ENCODE data around the gene TMEM271. TPM values are rescaled to one million over a fixed set of nuclear protein-coding genes. Genes with fewer than 3 reads are reported as not detected.

The TMEM271 gene
- total RNA-seq, 1 donor from 2014 or later: not detected

DNA sequence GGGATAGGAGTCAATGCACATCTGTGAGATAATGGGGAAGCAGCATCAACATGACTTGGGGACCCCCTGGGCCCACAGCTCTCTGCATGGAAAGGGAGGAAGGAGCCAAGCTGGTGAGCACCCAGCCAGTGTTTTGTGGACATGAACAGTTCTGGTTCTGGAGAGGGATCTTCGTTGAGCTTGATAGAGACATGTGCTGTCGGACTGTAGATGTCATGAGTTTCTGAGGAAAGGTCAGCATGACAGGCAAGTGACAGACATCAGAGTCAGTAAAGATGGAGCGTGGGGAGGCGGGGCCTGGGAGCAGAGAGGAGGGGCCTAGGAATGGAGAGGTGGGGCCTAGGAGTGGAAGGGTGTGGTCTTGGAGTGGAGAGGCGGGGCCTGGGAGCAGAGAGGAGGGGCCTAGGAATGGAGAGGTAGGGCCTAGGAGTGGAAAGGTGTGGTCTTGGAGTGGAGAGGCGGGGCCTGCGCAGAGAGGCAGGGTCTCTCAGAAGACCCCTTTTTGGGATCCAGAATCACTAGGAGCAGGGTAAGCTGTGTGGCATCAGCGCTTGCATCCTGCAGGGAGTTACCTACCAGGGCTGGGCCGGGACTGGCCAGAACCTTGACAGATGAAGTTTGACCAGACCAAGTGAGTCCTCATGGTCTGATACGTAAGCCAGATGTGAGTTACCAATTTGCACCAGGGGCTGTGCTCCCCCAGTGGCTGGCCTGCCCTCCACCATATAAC, 43.3 kb downstream of the TMEM271 start:
- Histone ChIP-seq H3K9me3 (no peaks in the 10 kb centered on the region), H3K4me1 (no peaks in the 10 kb centered on the region), H3K4me3 (no peak overlapping the region), H3K27ac (no peak overlapping the region), H3K36me3 (peaks cover 76% of the 10 kb centered on the region), H3K27me3 (no peaks in the 10 kb centered on the region)
- TF ChIP-seq, protein P1, sequence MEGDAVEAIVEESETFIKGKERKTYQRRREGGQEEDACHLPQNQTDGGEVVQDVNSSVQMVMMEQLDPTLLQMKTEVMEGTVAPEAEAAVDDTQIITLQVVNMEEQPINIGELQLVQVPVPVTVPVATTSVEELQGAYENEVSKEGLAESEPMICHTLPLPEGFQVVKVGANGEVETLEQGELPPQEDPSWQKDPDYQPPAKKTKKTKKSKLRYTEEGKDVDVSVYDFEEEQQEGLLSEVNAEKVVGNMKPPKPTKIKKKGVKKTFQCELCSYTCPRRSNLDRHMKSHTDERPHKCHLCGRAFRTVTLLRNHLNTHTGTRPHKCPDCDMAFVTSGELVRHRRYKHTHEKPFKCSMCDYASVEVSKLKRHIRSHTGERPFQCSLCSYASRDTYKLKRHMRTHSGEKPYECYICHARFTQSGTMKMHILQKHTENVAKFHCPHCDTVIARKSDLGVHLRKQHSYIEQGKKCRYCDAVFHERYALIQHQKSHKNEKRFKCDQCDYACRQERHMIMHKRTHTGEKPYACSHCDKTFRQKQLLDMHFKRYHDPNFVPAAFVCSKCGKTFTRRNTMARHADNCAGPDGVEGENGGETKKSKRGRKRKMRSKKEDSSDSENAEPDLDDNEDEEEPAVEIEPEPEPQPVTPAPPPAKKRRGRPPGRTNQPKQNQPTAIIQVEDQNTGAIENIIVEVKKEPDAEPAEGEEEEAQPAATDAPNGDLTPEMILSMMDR (IDR thresholded peaks at IDR 0.05): no peak
- ATAC-seq: peak; percentile 19
- no peak for DNase-seq
- intact Hi-C loops (cut with DNase I): no loop called here

DNA sequence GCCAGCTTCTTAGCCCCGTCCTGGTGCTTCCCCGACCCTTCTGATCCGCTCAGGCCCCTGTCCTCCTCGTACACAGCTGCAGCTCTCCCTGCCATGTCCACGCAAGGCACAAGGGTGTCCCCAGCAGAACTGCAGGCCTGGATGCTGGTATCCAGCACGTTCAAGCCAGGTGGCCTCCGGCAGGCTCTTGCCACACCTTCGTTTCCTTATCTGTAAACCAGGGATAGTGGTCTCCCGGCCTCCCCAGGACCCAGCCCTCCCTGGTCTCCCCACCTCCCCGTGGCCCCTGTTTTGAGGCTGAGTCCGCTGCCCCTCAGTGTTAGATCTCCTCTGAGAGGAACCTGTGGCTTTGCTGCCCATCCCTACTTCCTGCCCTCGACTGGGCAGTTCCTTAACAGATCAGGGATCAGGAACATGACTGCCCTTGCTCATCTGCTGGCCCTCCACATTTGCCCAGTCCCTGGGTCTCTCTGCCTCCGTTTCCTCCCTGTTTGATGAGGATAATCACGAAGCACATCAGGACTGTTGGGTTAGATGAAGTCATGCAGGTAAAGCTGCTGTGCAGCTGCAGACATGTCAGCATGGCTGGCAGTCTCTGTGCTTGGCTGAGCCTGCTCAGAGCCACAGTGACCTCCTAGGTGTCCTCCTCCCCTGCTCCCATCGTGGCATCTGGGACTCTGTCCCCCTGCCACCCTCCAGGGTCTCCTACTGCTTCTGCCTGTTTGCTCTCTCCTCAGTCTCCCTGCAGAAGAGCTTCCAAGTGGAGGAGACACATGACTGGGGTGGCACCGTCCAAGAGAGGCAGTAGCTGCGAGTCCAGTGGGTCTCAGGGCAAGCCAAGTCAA, 44.2 kb downstream of the TMEM271 start:
- intact Hi-C loops (cut with DNase I): no loop called here
- ATAC-seq: no peak
- peaks cover 76% of the 10 kb centered on the region for H3K36me3 ChIP-seq
- no peaks in the 10 kb centered on the region for H3K27me3 ChIP-seq
- H3K9me3 ChIP-seq: no peaks in the 10 kb centered on the region
- no peak overlapping the region for H3K4me3 ChIP-seq
- no peak for DNase-seq
- H3K27ac ChIP-seq: no peak overlapping the region
- no peaks in the 10 kb centered on the region for H3K4me1 ChIP-seq
- TF ChIP-seq, protein P1 (IDR thresholded peaks at IDR 0.05): no peak

DNA sequence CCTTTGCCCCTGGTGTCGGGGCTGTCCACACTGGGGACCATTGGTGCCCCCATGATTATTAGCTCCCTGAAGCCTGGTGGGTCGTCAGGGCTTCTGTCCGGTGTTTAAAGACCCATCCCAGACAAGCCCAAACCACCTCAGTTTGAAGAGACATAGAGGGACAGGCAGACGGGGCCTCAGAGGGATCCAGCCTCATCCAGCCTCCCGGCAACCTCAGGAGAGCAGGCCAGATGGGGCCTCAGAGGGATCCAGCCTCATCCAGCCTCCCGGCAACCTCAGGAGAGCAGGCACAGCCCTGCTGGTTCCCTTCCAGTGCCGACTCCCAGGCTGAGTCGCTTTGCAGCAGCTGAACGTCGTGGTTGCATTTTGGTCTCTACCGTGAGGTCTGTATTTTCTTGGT, 45.0 kb downstream of the TMEM271 start:
- ATAC-seq: no peak
- H3K27ac ChIP-seq: no peak overlapping the region
- H3K4me3 ChIP-seq: no peak overlapping the region
- H3K9me3 ChIP-seq: no peaks in the 10 kb centered on the region
- peaks cover 75% of the 10 kb centered on the region for H3K36me3 ChIP-seq
- intact Hi-C loops (cut with DNase I): no loop called here
- no peak for DNase-seq
- TF ChIP-seq, protein P1 (IDR thresholded peaks at IDR 0.05): no peak
- H3K27me3 ChIP-seq: no peaks in the 10 kb centered on the region
- no peaks in the 10 kb centered on the region for H3K4me1 ChIP-seq

DNA sequence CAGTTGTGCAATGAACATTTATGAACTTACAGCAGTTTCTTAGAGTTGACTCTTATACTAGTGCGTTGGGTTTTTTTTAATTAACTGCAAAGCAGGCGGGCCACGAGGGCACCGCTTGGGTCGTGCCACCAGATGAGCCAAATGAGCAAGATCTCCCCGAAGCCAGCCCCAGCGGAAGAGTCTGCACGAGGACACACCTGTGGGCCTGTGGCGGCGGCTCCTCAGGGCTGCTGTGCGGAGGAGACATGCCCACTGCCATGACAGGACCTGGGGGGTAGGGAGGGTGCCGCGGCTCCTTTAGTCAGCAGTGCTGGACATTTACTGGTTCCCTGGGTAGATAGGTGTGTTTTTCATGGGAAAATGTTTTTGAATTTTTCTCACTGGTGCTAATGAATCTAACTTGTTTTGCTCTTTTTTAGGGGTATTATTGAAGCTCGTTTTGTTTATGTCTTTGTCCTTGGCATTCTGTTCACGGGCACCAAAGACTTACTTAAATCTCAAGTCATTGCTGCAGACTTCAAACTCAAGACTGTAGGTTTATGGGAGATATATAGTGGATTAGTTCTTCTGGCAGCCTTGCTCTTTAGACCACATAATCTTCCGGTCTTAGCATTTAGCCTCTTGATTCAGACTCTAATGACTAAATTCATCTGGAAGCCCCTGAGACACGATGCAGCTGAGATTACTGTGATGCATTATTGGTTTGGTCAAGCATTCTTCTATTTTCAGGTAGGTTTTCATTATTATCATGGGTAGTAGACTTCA, 45.9 kb downstream of the TMEM271 start:
- no peaks in the 10 kb centered on the region for H3K9me3 ChIP-seq
- intact Hi-C loops (cut with DNase I): no loop called here
- H3K4me1 ChIP-seq: no peaks in the 10 kb centered on the region
- ATAC-seq (no peak), DNase-seq (no peak)
- H3K36me3 ChIP-seq: peaks cover 83% of the 10 kb centered on the region
- H3K4me3 ChIP-seq: no peak overlapping the region
- no peaks in the 10 kb centered on the region for H3K27me3 ChIP-seq
- no peak overlapping the region for H3K27ac ChIP-seq
- TF ChIP-seq, protein P1 (IDR thresholded peaks at IDR 0.05): no peak

DNA sequence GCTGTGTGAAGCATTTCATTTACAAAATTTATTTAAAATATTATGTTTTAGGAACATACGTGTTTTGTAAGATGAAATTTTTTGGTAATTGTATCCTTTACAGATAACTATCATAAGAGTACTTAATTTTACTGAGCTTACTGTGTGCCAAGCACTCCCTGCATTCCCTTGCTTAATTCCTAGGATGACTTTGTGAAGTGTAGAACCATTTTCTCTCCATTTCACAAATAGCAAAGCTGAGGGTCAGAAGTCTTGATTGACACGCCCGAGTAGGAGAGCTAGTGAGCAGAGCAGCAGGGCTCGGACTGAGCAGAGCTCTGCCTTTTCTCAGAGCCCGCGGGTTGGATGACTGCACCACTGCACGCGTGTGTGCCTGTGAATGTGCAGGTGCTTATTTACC, 46.5 kb downstream of the TMEM271 start:
- TF ChIP-seq, protein P1 (IDR thresholded peaks at IDR 0.05): no peak

More for the DNA sequence above, 46.5 kb downstream of the TMEM271 start:
- Histone ChIP-seq H3K4me1 (no peaks in the 10 kb centered on the region), H3K9me3 (no peaks in the 10 kb centered on the region), H3K27me3 (no peaks in the 10 kb centered on the region), H3K36me3 (peaks cover 85% of the 10 kb centered on the region), H3K4me3 (no peak overlapping the region), H3K27ac (no peak overlapping the region)
- ATAC-seq (no peak), DNase-seq (no peak)
- intact Hi-C loops (cut with DNase I): no loop called here

Data from upper lobe of right lung (tissue), 1 donor.